ENCODE data around the gene NXNL1.
A peak's percentile ranks its signal among the peaks of the same experiment; 100 is the strongest.
"Not testable (repeated sequence)": the region's sequence is repeated elsewhere in the genome, so short reads cannot be mapped to it uniquely, and the experiment has no call there.

Gene NXNL1

GRCh38 chr19:17460372-17461230 is at the start of gene NXNL1:
NXNL1 (minus strand) TSS chr19:17460926; CDS start chr19:17460869, 57 bp downstream.
- no peak for DNase-seq

GRCh38 chr19:17508558-17508933 is 47.8 kb upstream of the NXNL1 start:
- not testable (repeated sequence) for DNase-seq

DNA sequence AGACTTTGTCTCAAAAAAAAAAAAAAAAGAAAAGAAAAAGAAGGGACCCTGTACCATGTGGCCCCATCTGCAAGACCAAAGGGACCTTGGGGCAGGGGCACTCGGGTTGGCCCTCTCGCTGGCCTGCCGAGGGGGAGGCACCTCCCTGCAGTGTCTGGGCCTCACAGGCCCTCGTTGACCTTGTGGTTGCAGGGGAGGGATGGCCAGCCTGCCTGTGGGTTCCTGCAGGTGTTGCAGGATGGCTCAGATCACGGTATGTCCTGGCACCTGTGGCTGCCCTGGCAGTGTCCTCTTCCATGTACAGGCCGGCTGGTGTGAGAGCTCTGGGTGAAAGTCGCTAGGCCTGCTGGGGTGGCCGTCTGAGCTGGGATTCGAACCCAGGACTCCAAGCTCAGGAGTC is 46.0 kb upstream of the NXNL1 start:
- DNase-seq: no peak

- DNase-seq: no peak
Observed at GRCh38 chr19:17505223-17505622, 44.5 kb upstream of the NXNL1 start.

- no peak for DNase-seq
Observed at GRCh38 chr19:17504456-17504855, 43.7 kb upstream of the NXNL1 start.

DNA sequence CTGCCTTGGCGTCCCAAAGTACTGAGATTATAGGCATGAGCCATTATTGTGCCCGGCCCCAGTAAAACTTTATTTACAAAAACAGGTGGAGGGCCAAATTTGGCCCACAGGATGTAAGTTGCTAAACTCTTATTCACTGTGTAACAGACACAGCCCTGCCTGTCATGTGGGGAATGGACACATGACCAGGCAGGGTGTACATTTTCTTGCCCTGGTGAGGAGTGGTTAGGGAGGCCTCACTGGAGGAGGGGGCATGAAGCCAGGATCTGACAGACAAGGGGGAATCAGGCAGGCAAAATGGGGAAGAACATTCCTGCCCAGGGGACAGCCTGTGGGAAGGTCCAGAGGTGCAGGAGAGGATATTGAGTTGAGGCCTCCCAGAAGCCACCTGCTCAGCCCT is 43.3 kb upstream of the NXNL1 start:
- no peak for DNase-seq

DNA sequence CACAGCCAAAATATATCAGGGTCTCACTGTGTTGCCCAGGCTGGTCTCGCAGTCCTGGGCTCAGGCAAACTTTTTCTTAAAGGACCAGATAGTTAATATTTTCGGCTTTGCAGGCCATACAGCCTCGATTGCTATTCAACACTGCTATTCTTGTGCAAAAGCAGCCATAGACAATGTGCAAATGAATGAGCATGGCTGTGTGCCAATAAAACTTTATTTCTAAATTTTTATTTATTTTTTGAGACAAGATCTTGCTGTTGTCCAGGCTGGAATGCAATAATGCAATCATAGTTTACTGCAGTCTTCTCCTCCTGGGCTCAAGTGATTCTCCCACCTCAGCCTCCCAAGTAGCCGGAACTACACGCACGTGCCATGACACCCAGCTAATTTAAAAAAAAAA is 42.5 kb upstream of the NXNL1 start:
- DNase-seq: no peak

DNA sequence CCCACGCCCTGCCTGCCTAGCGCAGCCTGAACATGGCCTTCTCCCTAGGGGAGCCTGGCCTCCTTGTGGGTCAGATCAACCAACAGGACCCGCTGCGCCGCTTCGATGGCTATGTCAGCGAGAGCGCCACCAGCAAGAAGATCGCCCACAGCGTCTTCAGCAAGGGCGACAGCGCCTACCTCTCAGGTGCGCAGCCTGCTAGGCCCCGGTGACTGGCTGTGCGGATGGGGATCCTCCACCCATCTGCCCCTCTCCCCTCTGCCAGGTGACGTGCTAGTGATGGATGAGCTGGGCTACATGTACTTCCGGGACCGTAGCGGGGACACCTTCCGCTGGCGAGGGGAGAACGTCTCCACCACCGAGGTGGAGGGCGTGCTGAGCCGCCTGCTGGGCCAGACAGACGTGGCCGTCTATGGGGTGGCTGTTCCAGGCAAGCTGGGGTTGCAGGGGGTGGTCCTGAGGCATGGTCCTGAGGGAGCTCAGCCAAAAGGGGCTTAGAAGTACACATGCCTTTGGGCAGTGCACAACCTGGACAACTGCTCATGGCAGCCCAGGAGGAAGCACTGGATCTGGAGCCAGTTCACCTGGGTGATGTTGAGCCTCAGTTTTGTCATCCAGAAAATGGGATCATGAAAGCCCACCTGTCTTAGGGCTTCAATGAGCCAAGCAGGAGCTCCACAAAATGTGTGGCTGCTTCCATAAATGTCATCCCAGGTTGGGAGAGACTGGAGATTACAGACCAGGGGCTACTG is 39.9 kb upstream of the NXNL1 start:
- DNase-seq: no peak

DNA sequence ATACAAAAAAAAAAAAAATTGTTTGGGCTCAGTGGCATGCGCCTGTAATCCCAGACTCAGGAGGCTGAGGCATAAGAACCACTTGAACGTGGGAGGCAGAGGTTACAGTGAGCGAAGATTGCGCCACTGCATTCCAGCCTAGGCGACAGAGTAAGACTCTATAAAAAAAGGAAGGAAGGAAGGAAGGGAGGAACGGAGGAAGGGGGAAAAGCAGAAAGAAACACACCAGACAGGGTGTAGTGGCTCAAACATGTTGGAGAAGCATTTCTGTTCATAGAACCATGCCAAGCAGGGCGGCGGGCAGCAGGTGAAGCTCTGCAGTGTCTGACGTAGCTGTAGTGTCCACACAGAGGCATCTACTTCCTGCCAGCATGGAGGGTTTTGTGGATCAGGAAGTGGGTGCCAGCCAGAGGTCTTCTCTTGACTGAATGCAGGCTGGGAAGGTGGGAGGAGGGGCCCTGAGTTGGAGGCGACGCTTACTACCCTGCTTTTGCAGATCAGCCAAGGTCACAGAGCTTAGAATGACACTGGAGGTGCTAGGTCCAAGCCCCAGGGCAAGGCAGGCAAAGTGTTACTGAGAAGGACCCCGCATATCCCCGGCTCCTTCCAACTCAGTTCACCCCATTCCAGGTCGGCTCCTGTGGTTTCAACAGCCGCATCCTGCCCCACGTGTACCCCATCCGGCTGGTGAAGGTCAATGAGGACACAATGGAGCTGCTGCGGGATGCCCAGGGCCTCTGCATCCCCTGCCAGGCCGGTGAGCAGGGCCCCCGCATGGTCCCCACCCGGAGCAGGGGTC is 39.1 kb upstream of the NXNL1 start:
- no peak for DNase-seq

DNA sequence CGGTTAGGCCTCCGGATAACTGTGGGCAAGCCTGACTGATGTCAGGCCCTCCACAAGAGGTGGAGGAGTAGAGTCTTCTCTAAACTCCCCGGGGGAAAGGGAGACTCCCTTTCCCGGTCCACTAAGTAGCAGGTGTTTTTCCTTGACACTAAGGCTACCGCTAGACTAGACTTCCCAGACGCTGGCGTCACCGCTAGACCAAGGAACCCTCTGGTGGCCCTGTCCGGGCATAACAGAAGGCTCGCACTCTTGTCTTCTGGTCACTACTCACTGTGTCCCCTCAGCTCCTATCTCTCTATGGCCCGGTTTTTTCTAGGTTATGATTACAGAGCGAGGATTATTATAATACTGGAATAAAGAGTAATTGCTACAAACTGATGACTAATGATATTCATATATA is 38.3 kb upstream of the NXNL1 start:
- DNase-seq: not testable (repeated sequence)

DNA sequence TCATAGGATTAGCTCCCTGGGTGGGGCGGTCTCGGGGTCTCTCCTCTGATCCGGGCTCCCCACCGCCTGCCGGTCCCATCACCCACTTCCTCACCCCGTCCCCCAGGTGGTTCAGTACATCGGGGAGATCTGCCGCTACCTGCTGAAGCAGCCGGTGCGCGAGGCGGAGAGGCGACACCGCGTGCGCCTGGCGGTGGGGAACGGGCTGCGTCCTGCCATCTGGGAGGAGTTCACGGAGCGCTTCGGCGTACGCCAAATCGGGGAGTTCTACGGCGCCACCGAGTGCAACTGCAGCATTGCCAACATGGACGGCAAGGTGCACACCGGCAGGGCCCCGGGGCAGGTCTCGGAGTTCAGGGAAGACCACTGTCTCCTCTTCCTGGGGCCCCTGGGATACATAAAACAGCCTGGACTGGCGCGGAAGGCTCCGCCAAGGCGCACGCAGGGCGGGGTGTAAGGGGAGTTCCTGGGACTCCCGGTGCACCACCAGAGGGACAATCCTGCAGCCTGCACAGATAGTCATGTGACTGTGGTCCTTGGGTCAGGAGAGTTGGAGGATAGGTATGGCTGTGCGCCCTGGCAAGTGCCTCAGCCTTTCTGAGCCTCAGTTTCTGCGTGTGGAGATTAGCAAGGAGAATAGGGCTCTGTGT is 36.5 kb upstream of the NXNL1 start:
- no peak for DNase-seq

DNA sequence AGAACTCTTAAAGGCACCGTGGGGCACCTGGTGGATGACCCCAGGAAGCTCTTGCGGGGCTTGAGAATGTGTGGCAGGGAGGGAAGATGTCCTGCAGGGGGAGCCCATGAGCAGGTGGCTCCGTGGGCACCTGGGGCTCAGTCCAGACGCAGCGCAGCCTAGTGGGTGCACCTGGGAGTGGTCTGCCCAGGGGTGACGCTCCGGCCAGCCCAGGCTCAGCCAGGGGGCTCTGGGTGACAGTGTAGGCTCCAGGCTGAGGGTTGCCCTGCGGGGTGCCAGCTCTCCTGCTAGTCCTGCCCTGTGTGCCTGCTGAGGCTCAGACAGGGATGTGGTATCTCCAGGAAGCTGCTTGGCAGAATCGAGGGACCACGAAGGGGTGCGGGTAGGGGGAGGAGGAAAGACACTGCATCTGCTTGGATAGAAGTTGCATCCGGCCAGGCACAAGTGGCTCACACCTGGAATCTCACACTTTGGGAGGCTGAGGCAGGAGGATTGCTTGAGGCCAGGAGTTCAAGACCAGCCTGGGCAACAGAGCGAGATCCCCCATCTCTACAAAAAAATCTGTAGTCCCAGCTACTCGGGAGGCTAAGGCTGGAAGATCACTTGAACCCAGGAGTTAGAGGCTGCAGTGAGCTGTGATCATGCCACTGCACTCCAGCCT is 35.7 kb upstream of the NXNL1 start:
- peak; percentile 80 for DNase-seq

- DNase-seq: no peak
Observed at GRCh38 chr19:17495639-17496296, 35.0 kb upstream of the NXNL1 start.

DNA sequence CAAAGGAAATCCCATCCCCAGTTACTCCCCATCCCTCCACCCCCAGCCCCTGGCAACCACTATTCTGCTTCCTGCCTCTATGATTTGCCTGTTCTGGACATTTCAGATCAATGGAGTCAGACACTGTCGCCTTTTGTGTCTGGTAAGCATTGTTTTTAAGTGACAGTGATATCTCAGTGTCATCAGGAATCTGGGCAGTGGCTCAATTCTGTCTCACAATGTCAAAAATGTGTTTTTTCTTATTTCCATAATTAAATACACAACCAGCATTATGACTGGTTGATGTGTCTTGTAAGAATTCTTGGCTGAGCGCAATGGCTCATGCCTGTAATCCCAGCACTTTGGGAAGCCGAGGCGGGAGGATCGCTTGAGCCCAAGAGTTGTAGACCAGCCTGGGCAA is 30.6 kb upstream of the NXNL1 start:
- no peak for DNase-seq

GRCh38 chr19:17490411-17490810 is 29.7 kb upstream of the NXNL1 start:
- no peak for DNase-seq

DNA sequence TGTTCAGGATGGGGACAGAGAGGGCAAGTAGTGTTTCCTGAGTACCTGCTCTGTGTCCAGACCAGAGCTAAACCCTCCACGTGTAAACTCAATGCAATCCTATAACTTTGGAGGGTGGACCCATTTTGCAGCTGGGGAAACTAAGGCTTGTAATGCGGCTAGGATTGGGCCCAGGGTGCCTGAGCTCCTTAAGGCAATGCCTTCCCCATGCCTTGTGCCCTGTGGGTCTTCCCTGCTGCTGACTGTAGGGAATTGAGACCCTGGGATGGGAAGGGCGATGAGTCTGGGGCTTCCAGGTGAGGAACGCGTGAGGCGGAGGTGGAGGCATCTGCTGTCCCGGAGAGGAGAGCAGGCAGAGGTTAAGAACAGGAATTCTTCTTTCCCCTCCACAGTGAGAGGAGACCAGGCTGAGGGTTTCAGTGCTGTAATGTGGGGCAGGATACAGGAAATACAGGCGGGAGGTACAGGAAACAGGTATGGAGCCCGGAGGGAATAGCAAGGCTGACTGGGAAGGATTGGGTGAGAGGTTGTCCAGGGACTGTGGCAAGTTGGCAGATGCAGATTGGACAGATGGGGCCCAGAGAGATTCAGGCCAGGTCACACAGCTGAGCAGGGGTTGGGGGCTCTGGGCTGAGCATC is 28.8 kb upstream of the NXNL1 start:
- no peak for DNase-seq

DNA sequence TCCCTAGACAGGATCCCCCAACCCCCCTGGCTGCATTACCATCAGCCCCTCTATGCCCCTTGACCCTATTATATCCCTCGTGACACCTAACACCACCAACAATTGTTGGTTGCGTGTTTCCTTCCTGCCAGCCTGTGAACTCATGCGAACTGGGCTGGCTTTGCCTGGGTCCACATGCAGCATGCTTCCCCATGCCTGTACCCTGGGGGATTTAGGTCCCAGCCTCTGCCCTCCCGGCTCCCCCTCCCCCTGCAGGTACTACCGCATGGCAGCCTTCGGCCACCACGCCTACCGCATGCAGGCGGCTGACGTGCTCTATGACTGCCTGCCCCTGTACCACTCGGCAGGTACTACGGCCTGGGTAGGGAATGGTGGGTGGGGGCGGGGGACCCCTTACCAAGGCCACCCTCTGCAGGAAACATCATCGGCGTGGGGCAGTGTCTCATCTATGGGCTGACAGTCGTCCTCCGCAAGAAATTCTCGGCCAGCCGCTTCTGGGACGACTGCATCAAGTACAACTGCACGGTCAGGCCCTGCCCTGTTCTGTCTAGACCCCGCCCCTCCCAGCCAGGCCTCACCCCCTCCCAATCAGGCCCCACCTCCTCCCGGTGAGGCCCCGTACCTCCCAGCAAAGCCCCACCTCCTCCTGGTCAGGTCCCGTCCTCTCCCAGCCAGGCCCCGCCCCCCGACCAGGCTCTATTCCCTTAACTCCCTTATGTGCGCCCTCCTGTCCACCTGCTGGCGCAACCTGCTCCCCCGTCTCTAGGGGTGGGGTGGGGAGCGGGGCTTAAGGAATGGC is 28.1 kb upstream of the NXNL1 start:
- peak; percentile 75 for DNase-seq

DNA sequence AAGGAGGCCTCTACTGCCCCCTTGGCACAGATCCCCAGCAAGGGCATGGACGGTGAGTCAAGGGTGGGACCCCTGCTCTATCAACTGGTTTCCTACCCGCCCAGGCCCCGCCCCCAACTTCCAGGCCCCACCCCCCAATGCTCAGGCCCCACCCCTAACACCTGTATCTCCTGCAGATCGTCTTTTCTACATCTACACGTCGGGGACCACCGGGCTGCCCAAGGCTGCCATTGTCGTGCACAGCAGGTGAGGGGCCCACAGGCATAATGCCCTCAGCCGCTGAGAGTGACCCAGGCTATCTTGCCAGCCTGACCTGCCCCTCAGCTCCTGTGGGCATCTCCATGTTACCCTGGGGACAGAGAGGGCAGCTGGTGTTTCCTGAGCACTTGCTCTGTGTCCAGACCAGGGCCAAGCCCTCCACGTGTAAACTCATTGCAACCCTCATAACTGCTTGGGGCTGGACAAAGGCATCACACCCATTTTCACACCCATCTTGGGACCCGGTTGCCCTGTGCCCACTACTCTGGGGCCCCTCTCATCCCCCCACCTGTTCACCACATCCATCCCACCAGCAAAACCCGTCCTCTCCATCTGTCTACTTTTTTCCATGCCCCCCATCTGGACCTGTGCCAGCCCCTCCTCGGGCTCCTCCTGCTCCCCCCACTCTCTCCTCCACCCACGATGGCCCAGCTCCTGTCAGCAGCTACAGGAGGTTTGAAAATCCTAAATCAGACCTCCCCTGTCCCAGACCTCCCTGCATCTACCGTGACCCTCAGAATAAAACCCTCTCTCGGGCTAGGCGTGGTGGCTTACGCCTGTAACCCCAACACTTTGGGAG is 26.8 kb upstream of the NXNL1 start:
- no peak for DNase-seq

- DNase-seq: no peak
Observed at GRCh38 chr19:17486545-17487240, 26.0 kb upstream of the NXNL1 start.
